HepG2 (cell line): ENCODE results near the gene TBC1D10A.

Source experiments
- ZSCAN30 ChIP-seq: sonication (generic); formaldehyde crosslinking; IDR thresholded peaks from 2 replicates; pipeline ENCODE4 v1.5.0; 2020; ENCODE audit warnings: mild to moderate bottlenecking, missing genetic modification reagents
- TF ChIP-seq, protein P1 (sequence below): sonication (generic); formaldehyde crosslinking; IDR thresholded peaks from 2 replicates; pipeline ENCODE4 v1.8.0; 2022; ENCODE audit warnings: low read depth, missing genetic modification reagents

DNA sequence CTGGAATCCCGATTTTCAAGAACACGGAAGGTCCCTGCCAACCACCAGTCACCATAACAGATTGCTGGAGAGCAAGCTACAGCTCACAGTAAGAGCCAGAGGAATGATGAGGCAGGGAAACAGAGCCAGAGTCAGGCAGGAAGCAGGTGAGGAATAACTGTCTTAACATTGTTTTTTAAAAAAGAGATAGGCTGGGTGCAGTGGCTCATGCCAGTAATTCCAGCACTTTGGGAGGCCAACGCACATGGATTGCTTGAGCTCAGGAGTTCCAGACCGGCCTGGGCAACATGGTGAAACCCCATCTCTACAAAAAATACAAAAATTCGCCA, 24.0 kb downstream of the TBC1D10A start:
- TF ChIP-seq, protein P1, sequence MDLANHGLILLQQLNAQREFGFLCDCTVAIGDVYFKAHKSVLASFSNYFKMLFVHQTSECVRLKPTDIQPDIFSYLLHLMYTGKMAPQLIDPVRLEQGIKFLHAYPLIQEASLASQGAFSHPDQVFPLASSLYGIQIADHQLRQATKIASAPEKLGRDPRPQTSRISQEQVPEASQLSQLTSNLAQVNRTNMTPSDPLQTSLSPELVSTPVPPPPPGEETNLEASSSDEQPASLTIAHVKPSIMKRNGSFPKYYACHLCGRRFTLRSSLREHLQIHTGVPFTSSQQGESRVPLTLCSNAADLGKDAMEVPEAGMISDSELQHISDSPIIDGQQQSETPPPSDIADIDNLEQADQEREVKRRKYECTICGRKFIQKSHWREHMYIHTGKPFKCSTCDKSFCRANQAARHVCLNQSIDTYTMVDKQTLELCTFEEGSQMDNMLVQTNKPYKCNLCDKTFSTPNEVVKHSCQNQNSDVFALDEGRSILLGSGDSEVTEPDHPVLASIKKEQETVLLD (CRISPR knock-in tag), result no peak
- no peak for TF ChIP-seq ZSCAN30 (CRISPR knock-in tag)
